GM12864 (cell line): ENCODE results near the gene PDE6G.

Source experiments
- DNase-seq: peaks from one replicate; pipeline ENCODE4 v3.0.0-alpha.2; 2011; ENCODE audit warnings: low read depth
- H3K4me3 ChIP-seq: 2 replicates; pipeline ENCODE4 v1.5.1; 2011; ENCODE audit warnings: mild to moderate bottlenecking, low read depth, low read length, control low read depth
- CTCF ChIP-seq: IDR thresholded peaks from 2 replicates; pipeline ENCODE4 v1.5.1; 2011; ENCODE audit warnings: low read depth, mild to moderate bottlenecking, moderate library complexity, low read length, control low read depth, inconsistent platforms; ENCODE audit errors: missing control alignments

Gene PDE6G

DNA sequence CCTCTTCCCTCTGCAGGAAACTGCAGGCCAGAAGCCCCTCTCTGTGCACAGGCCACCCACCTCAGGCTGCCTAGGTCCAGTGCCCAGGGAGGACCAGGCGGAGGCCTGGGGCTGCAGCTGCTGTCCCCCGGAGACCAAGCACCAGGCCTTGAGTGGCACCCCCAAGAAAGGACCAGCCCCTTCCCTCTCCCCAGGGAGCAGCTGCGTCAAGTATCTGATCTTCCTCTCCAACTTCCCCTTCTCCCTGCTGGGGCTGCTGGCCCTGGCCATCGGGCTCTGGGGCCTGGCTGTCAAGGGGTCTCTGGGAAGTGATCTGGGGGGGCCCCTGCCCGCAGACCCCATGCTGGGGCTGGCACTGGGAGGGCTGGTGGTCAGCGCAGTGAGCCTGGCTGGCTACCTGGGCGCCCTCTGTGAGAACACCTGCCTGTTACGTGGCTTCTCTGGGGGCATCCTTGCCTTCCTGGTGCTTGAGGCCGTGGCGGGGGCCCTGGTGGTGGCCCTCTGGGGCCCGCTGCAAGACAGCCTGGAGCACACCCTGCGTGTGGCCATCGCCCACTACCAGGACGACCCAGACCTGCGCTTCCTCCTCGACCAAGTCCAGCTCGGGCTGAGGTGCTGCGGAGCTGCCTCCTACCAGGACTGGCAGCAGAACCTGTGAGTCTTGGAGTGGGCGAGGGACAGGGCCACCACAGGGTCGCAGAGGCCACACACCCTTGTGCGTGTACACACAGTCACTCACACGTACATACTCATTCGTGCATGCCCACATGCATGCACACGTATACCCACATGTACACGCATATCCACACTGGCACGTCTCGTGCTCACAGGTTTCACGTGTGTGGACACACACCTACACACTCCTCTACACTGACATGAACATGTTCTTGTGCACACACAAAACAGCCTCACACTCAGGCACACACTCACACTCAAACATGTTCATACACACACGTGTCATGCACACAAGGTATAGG lies 11.1 kb downstream of the PDE6G start:
- no peak for TF ChIP-seq CTCF
- DNase-seq, result no peak
- H3K4me3 ChIP-seq, result no peak overlapping the region

DNA sequence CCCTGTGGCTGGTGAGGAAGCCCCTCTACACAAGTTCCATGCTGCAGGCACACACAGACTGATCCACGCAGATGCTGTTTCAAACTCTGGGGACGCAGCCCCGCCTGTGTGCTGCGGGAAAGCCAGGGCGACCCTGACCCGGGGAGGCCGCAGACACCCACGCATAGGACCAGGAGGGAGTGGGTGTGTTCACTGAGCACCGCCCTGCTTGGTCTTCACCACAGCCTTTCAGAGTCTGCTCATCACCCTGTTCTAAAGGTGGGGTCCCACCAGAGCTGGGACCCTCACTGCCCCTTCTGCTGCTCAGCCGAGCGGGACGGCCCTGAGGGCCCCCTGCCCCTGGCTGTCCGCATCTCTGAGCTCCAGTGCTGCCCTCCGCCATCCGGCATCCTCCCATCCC lies 11.8 kb downstream of the PDE6G start:
- no peak overlapping the region for H3K4me3 ChIP-seq
- TF ChIP-seq CTCF, result no peak
- no peak for DNase-seq

- no peak for DNase-seq
- no peak for TF ChIP-seq CTCF
- no peak overlapping the region for H3K4me3 ChIP-seq
These were observed 14.4 kb downstream of the PDE6G start for GRCh38 chr17:81641825-81642489.

GRCh38 chr17:81640011-81640410 lies 16.3 kb downstream of the PDE6G start:
- TF ChIP-seq CTCF, result no peak
- H3K4me3 ChIP-seq, result no peak overlapping the region
- no peak for DNase-seq

GRCh38 chr17:81638683-81639082 lies 17.7 kb downstream of the PDE6G start:
- H3K4me3 ChIP-seq, result no peak overlapping the region
- no peak for TF ChIP-seq CTCF
- no peak for DNase-seq

- peak; percentile 37 for DNase-seq
These were observed 19.6 kb downstream of the PDE6G start, which contains the start of the genes NPLOC4 and TSPAN10 for GRCh38 chr17:81636505-81637288. Gene NPLOC4, minus strand, starts transcription at chr17:81637112. Its CDS starts 182 bp downstream, at chr17:81636930. Gene TSPAN10, plus strand, starts transcription at chr17:81637196. Its CDS starts 5,217 bp downstream, at chr17:81642413.

More at GRCh38 chr17:81636505-81637288, 19.6 kb downstream of the PDE6G start, which contains the start of the genes NPLOC4 and TSPAN10:
- TF ChIP-seq CTCF, result no peak
- H3K4me3 ChIP-seq, result peak within 1 kb of the TSS; percentile 89
